Hair follicular keratinocyte (primary cell): ENCODE data around the gene MEIS1. TPM values are rescaled to one million over a fixed set of nuclear protein-coding genes. Genes with fewer than 3 reads are reported as not detected.

Source experiments
- total RNA-seq: library from RNA; depleted of rRNA; stranded (reverse); fragments of >200 nt; gene quantifications from 2 replicates; pipeline ENCODE4 v1.2.3, GENCODE V29; 2015

The MEIS1 gene
- total RNA-seq = 4.7 and 7.6 TPM in 2 replicates

GRCh38 chr2:66434679-66435548, at the start of gene MEIS1:
Gene MEIS1, plus strand, starts transcription at chr2:66435125. Its CDS starts 732 bp downstream, at chr2:66435857.

